PC-3 (cell line): ENCODE results near the gene C6orf163. TPM values are rescaled to one million over a fixed set of nuclear protein-coding genes. Genes with fewer than 3 reads are reported as not detected.

Source experiments
- ATAC-seq: fragments of 200-7000 bp; cut with Tn5 transposase; 2 replicates; pipeline ENCODE4 v1.9.1; 2020; ENCODE audit warnings: mild to moderate bottlenecking, moderate library complexity
- BruUV-seq: library from RNA; stranded (reverse); fragments of 400-500 nt; replicated peaks from 2 replicates; lab custom pipeline; 2021; lab: Mats Ljungman, UMichigan
- CTCF ChIA-PET: fragments of 300-600 bp; sonication (Branson Sonifier 250); formaldehyde crosslinking; loops from one replicate; lab custom pipeline; 2022; ENCODE audit warnings: antibody characterized with exemption; lab: Charles Lee
- POLR2A ChIA-PET: fragments of 300-600 bp; sonication (Branson Sonifier 250); formaldehyde crosslinking; loops from one replicate; lab custom pipeline; 2022; ENCODE audit warnings: antibody characterized with exemption; ENCODE audit not compliant: unreplicated experiment; lab: Charles Lee
- DNase-seq: peaks from one replicate; pipeline ENCODE4 v3.0.0-alpha.2; 2015
- H2AFZ ChIP-seq: fragments of 300-600 bp; sonication (generic); 2 replicates; pipeline ENCODE4 v1.6.0; 2016; ENCODE audit warnings: antibody characterized with exemption, low read length
- H3F3A ChIP-seq: fragments of 300-600 bp; sonication (generic); one replicate; pipeline ENCODE4 v1.6.0; 2017; ENCODE audit warnings: antibody characterized with exemption, low read length, control low read depth, mild to moderate bottlenecking; ENCODE audit not compliant: unreplicated experiment
- H3K27ac ChIP-seq: fragments of 300-600 bp; sonication (generic); 2 replicates; pipeline ENCODE4 v1.5.1; 2016; ENCODE audit warnings: mild to moderate bottlenecking, low read length
- H3K27me3 ChIP-seq: fragments of 300-600 bp; sonication (generic); 2 replicates; pipeline ENCODE4 v1.6.1; 2016; ENCODE audit warnings: low read length, mixed read lengths
- H3K36me3 ChIP-seq: fragments of 300-600 bp; sonication (generic); 2 replicates; pipeline ENCODE4 v1.6.1; 2016; ENCODE audit warnings: low read depth, mixed run types, low read length, mixed read lengths
- H3K4me1 ChIP-seq: fragments of 300-600 bp; sonication (generic); 2 replicates; pipeline ENCODE4 v1.5.1; 2016; ENCODE audit warnings: low read length; ENCODE audit not compliant: insufficient read depth
- H3K4me2 ChIP-seq: fragments of 300-600 bp; sonication (generic); 2 replicates; pipeline ENCODE4 v1.6.0; 2016; ENCODE audit warnings: low read length
- H3K4me3 ChIP-seq: fragments of 300-600 bp; sonication (generic); 2 replicates; pipeline ENCODE4 v1.5.1; 2016; ENCODE audit warnings: mild to moderate bottlenecking, low read length, mixed read lengths
- H3K79me2 ChIP-seq: fragments of 300-600 bp; sonication (generic); 2 replicates; pipeline ENCODE4 v1.6.1; 2017; ENCODE audit warnings: low read length, mixed read lengths
- H3K9ac ChIP-seq: fragments of 300-600 bp; sonication (generic); 2 replicates; pipeline ENCODE4 v1.6.0; 2016; ENCODE audit warnings: mild to moderate bottlenecking, low read length
- H3K9me2 ChIP-seq: fragments of 300-600 bp; sonication (generic); replicated peaks from 2 replicates; pipeline ENCODE4 v1.6.1; 2016; ENCODE audit warnings: mixed run types, low read length, mixed read lengths
- H3K9me3 ChIP-seq: fragments of 300-600 bp; sonication (generic); 2 replicates; pipeline ENCODE4 v1.6.1; 2016; ENCODE audit warnings: low read length, mixed read lengths
- H4K20me1 ChIP-seq: fragments of 300-600 bp; sonication (generic); 2 replicates; pipeline ENCODE4 v1.6.1; 2016; ENCODE audit warnings: low read length, mixed read lengths
- EZH2 ChIP-seq: fragments of 300-600 bp; sonication (generic); IDR thresholded peaks from one replicate; pipeline ENCODE4 v1.6.1; 2017; ENCODE audit warnings: antibody characterized with exemption, mild to moderate bottlenecking, low read length; ENCODE audit not compliant: unreplicated experiment
- EZH2phosphoT487 ChIP-seq: fragments of 300-600 bp; sonication (generic); IDR thresholded peaks from 2 replicates; pipeline ENCODE4 v1.6.1; 2018; ENCODE audit warnings: mild to moderate bottlenecking, antibody characterized with exemption, low read length, borderline replicate concordance
- intact Hi-C: fragments of 100-400 bp; cut with micrococcal nuclease; formaldehyde crosslinking; loops from 2 replicates; pipeline ENCODE4 v1.9.0; 2023
- total RNA-seq: library from RNA; depleted of rRNA; stranded (reverse); fragments of >200 nt; gene quantifications from 2 replicates; pipeline ENCODE4 v1.2.3, GENCODE V29; 2014
- TF ChIP-seq, protein P1 (sequence below): fragments of 300-600 bp; sonication (generic); conservative IDR thresholded peaks from 2 replicates; pipeline ENCODE4 v1.5.1; 2017; ENCODE audit warnings: antibody characterized with exemption, low read depth, mild to moderate bottlenecking, low read length

C6orf163 gene
- total RNA-seq, 1 experiment from 2014 or later, result 0.62 TPM

DNA sequence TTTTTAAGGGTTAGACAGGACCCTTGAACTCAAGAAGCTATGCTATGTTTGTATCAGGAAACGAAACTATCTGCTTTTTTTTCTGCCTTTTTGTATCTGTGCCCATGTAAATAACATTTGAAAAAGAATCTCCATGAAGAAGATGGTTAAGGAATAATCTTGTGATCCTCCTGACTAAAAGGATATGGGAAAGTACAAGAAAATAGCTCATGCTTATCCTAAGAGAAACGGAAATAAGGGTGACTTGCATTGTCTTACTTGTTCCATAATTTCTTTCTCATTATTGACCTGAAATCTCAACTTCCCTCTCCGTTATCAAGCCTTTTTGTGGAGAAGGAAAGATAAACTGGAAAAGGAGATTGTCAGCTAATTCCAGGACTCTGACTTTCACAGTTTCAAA is 57.2 kb downstream of the C6orf163 start:
- Histone ChIP-seq H3K36me3 (no peaks in the 10 kb centered on the region), H3K4me2 (no peak overlapping the region), H3F3A (no peaks in the 10 kb centered on the region), H3K9me2 (no peaks in the 10 kb centered on the region), H3K4me1 (0 out of 2 replicates have a peak, but pooled peaks cover under 1% of the 10 kb centered on the region), H3K27ac (no peak overlapping the region), H3K4me3 (no peak overlapping the region), H3K9ac (no peak overlapping the region), H2AFZ (no peak overlapping the region), H3K27me3 (no peaks in the 10 kb centered on the region), H3K79me2 (no peaks in the 10 kb centered on the region), H3K9me3 (no peaks in the 10 kb centered on the region), H4K20me1 (no peaks in the 10 kb centered on the region)
- DNase-seq (no peak), ATAC-seq (no peak)
- no TSS peak for BruUV-seq
- TF ChIP-seq EZH2phosphoT487 (no peak), EZH2 (no peak)
- TF ChIP-seq, protein P1, sequence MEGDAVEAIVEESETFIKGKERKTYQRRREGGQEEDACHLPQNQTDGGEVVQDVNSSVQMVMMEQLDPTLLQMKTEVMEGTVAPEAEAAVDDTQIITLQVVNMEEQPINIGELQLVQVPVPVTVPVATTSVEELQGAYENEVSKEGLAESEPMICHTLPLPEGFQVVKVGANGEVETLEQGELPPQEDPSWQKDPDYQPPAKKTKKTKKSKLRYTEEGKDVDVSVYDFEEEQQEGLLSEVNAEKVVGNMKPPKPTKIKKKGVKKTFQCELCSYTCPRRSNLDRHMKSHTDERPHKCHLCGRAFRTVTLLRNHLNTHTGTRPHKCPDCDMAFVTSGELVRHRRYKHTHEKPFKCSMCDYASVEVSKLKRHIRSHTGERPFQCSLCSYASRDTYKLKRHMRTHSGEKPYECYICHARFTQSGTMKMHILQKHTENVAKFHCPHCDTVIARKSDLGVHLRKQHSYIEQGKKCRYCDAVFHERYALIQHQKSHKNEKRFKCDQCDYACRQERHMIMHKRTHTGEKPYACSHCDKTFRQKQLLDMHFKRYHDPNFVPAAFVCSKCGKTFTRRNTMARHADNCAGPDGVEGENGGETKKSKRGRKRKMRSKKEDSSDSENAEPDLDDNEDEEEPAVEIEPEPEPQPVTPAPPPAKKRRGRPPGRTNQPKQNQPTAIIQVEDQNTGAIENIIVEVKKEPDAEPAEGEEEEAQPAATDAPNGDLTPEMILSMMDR, result no peak
- intact Hi-C loops, result loop anchor here (10.0 kb wide), 1 partner anchor 203 kb away; no protein-coding TSS in a partner anchor
- POLR2A ChIA-PET, result no interaction called here
- CTCF ChIA-PET, result no interaction called here

DNA sequence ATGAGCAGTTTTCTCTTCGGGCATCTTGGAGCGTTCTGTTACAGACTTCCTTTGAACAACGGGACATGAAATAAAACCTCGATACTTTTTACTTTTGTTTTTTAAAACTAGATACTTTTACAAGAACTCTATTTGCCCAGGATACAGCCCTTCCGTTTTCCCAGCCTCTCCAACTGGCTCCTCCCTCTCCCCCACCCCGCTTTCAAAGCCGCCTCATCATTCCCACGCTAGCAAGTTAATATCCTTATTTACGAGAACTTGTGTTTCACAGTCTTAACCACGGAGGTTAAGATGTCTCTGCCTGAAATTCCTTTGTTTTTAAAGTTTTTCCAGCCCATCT is 62.9 kb downstream of the C6orf163 start:
- Histone ChIP-seq H3K9ac (no peak overlapping the region), H3K27me3 (no peaks in the 10 kb centered on the region), H4K20me1 (no peaks in the 10 kb centered on the region), H3K4me1 (peaks cover 6% of the 10 kb centered on the region; the same call in 1 of the 2 replicates), H3K9me3 (no peaks in the 10 kb centered on the region), H3K27ac (no peak overlapping the region), H3F3A (no peaks in the 10 kb centered on the region), H2AFZ (peak overlapping the region; percentile 86), H3K79me2 (no peaks in the 10 kb centered on the region), H3K9me2 (no peaks in the 10 kb centered on the region), H3K4me2 (peak overlapping the region; percentile 86), H3K36me3 (no peaks in the 10 kb centered on the region), H3K4me3 (peak overlapping the region; percentile 95)
- DNase-seq (peak; percentile 28), ATAC-seq (peak; percentile 50)
- intact Hi-C loops, result loop anchor here (5.0 to 10.0 kb wide), 2 partner anchors 65 to 197 kb away; partner anchors contain the start of gene SLC35A1
- TF ChIP-seq EZH2phosphoT487 (no peak), EZH2 (no peak)
- TF ChIP-seq, protein P1, result no peak
- no TSS peak for BruUV-seq
- POLR2A ChIA-PET, result no interaction called here
- CTCF ChIA-PET, result no interaction called here
